ENCODE results near the gene ZNF670.
"Not testable (repeated sequence)": the region's sequence is repeated elsewhere in the genome, so short reads cannot be mapped to it uniquely, and the experiment has no call there.

ZNF670 gene

DNA sequence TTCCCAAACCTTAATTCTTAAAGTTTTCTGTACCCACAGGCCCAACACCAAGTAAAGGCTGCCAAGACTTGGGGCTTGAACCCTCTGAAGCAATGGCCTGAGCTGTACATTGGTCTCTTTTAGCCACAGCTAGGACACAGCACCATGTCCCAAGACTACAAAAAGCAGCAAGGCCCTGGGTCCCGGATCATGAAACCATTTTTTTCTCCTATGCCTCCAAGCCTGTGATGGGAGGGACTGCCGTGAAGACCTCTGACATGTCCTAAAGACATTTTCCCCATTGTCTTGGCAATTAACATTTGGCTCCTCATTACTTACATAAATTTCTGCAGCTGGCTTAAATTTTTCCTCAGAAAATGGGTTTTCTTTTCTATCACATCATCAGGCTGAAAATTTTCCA, 30.9 kb downstream of the ZNF670 start:
- DNase-seq (ENCODE audit: low read depth in 2 of 3, low spot score in 2 of 3): no peak

DNA sequence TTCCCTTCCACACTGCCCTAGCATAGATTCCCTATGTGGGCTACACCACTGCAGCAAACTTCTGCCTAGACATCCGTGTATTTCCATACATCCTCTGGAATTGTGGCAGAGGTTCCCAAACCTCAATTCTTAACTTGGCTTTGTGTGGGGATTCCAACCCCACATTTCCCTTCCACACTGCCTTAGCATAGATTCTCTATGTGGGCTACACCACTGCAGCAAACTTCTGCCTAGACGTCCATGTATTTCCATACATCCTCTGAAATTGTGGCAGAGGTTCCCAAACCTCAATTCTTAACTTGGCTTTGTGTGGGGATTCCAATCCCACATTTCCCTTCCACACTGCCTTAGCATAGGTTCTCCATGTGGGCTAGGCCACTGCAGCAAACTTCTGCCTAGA, 31.4 kb downstream of the ZNF670 start:
- no peak for DNase-seq (ENCODE audit: low read depth in 2 of 3, low spot score in 2 of 3)

DNA sequence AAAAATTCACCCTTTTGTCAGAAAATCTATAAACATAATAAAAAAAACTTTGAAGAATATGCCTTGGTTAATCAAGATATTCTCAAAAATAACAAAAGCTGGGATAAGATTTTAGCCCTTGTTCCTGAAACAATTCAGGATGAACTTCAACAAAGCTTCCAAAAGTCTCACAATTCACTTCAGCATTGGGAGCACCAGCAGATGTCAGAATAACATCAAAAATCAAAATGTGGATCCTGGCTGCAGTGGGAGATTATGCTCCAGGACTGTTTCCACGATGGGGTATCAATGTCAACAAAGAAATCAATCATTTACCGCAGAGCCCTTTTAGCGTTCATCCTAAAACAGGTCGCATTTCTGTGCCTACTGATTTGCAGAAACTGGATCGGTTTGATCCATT, 35.2 kb downstream of the ZNF670 start:
- no peak for DNase-seq (ENCODE audit: low read depth in 2 of 3, low spot score in 2 of 3)

DNA sequence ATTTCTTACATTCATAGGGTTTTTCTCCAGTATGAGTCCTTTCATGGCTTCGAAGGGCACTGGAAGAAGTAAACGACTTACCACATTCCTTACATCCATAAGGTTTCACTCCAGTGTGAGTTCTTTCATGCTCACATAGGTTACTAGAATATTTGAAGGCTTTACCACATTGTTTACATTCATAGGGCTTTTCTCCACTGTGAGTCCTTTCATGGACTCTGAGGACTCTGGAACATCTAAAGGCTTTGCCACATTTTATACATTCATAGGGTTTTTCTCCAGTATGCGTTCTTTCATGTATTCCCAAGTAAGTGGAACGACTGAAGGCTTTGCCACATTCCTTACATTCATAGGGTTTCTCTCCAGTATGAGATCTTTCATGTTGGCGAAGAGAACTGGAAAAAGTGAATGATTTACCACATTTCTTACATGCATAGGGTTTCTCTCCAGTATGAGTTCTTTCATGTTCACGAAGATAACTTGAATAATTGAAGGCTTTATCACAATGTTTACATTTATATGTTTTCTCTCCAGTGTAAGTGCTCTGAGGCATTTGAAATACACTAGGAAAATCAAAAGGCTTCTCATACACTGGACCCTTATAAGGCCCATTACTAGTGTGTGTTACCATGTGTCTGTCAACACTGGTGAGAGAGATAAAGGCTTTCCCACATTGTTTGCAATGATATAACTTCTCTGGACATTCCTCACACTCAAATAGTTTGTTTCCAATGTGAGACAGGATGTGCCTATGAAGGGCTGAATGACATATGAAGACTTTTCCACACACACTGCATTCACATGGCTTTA, 40.9 kb downstream of the ZNF670 start:
- DNase-seq (ENCODE audit: low read depth in 2 of 3, low spot score in 2 of 3): no peak

DNA sequence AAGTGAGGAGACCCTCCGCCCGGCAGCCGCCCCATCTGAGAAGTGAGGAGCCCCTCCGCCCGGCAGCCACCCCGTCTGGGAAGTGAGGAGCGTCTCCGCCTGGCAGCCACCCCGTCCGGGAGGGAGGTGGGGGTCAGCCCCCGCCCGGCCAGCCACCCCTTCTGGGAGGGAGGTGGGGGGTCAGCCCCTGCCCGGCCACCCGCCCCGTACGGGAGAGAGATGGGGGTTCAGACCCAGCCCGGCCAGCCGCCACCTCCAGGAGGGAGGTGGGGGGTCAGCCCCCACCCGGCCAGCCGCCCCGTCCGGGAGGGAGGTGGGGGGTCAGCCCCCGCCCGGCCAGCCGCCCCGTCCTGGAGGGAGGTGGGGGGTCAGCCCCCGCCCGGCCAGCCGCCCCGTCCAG, 46.3 kb downstream of the ZNF670 start:
- not testable (repeated sequence) for DNase-seq (ENCODE audit: low read depth in 2 of 3, low spot score in 2 of 3)
